Neural progenitor cell (in vitro differentiated cells): ENCODE measurements around the gene SIRT5. TPM values are rescaled to one million over a fixed set of nuclear protein-coding genes. Genes with fewer than 3 reads are reported as not detected.

Experiments used
- DNase-seq: peaks from one replicate; pipeline ENCODE4 v3.0.0-alpha.2; 2016; ENCODE audit warnings: low spot score
- H2AFZ ChIP-seq: fragments of 200-600 bp; sonication (generic); replicated peaks from 2 replicates; pipeline ENCODE4 v1.6.1; 2016; ENCODE audit warnings: antibody characterized with exemption
- H3F3A ChIP-seq: fragments of 200-600 bp; sonication (generic); 2 replicates; pipeline ENCODE4 v1.6.1; 2016; ENCODE audit warnings: antibody characterized with exemption, low read depth
- H3K27ac ChIP-seq: fragments of 200-600 bp; sonication (generic); 2 replicates; pipeline ENCODE4 v1.5.1; 2016; ENCODE audit warnings: mild to moderate bottlenecking
- H3K27me3 ChIP-seq: fragments of 200-600 bp; sonication (generic); 2 replicates; pipeline ENCODE4 v1.6.1; 2016; ENCODE audit warnings: mild to moderate bottlenecking, moderate library complexity
- H3K36me3 ChIP-seq: fragments of 200-600 bp; sonication (generic); 2 replicates; pipeline ENCODE4 v1.5.1; 2016
- H3K4me1 ChIP-seq: fragments of 200-600 bp; sonication (generic); 2 replicates; pipeline ENCODE4 v1.6.1; 2016; ENCODE audit warnings: mixed run types
- H3K4me2 ChIP-seq: fragments of 200-600 bp; sonication (generic); 2 replicates; pipeline ENCODE4 v1.6.1; 2016
- H3K4me3 ChIP-seq: fragments of 200-600 bp; sonication (generic); 2 replicates; pipeline ENCODE4 v1.5.1; 2016
- H3K79me2 ChIP-seq: fragments of 200-600 bp; sonication (generic); 2 replicates; pipeline ENCODE4 v1.6.1; 2016; ENCODE audit warnings: low read depth
- H3K9ac ChIP-seq: fragments of 200-600 bp; sonication (generic); 2 replicates; pipeline ENCODE4 v1.6.1; 2016
- H3K9me3 ChIP-seq: fragments of 200-600 bp; sonication (generic); 2 replicates; pipeline ENCODE4 v1.5.1; 2016; ENCODE audit warnings: low read depth
- H4K20me1 ChIP-seq: fragments of 200-600 bp; sonication (generic); 2 replicates; pipeline ENCODE4 v1.6.1; 2016; ENCODE audit warnings: low read depth
- H3K27ac Mint-ChIP-seq: 3 replicates; pipeline ENCODE4 v1.8.0; 2021; ENCODE audit warnings: mixed read lengths
- H3K27me3 Mint-ChIP-seq: 2 replicates; pipeline ENCODE4 v1.8.0; 2022; ENCODE audit warnings: low read depth, mild to moderate bottlenecking, inconsistent platforms, moderate library complexity, mixed read lengths; ENCODE audit not compliant: insufficient read depth
- H3K36me3 Mint-ChIP-seq: 3 replicates; pipeline ENCODE4 v1.8.0; 2021; ENCODE audit warnings: mixed read lengths
- H3K4me1 Mint-ChIP-seq: 3 replicates; pipeline ENCODE4 v1.8.0; 2021; ENCODE audit warnings: mixed read lengths
- H3K4me3 Mint-ChIP-seq: 3 replicates; pipeline ENCODE4 v1.8.0; 2021; ENCODE audit warnings: mild to moderate bottlenecking, moderate library complexity, mixed read lengths
- H3K9me3 Mint-ChIP-seq: 3 replicates; pipeline ENCODE4 v1.8.0; 2020; ENCODE audit warnings: mixed read lengths
- CTCF ChIP-seq: fragments of 200-600 bp; sonication (generic); IDR thresholded peaks from 2 replicates; pipeline ENCODE4 v1.5.1; 2017; ENCODE audit warnings: antibody characterized with exemption, mild to moderate bottlenecking
- EZH2 ChIP-seq: fragments of 200-600 bp; sonication (generic); IDR thresholded peaks from 2 replicates; pipeline ENCODE4 v1.6.1; 2017; ENCODE audit warnings: antibody characterized with exemption, mild to moderate bottlenecking, moderate library complexity
- EZH2phosphoT487 ChIP-seq: fragments of 200-600 bp; sonication (generic); IDR thresholded peaks from 2 replicates; pipeline ENCODE4 v1.6.1; 2017; ENCODE audit warnings: antibody characterized with exemption
- total RNA-seq: library from RNA; depleted of rRNA; stranded (reverse); fragments of >200 nt; gene quantifications from 2 replicates; pipeline ENCODE4 v1.2.3, GENCODE V29; 2015; ENCODE audit warnings: low replicate concordance

The SIRT5 gene
- total RNA-seq, 1 donor from 2014 or later: 18.2 TPM

DNA sequence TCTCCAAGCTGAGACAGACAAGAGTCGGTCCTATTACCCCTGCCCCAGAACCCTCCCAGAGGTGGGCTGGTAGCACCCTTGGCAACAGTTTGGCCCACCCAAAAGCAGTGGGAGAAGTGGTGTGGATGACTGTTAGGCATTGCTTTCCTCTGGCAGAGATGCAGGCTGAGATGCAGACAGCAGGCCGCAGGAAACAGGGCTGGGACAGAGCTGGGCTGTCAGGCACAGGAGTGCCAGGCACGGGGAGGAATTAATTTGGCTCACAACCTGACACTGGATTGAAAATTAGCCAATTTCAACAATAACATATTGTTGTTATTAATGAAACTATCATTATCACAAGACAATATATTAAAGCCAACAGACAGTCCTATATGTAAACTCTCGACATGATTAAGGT is 15.7 kb upstream of the SIRT5 start:
- Histone ChIP-seq H3F3A (peaks cover 18% of the 10 kb centered on the region), H3K4me2 (no peak overlapping the region), H3K79me2 (no peaks in the 10 kb centered on the region), H4K20me1 (no peaks in the 10 kb centered on the region), H3K36me3 (no peaks in the 10 kb centered on the region), H3K4me3 (no peak overlapping the region), H3K27ac (no peak overlapping the region), H3K4me1 (peaks cover 18% of the 10 kb centered on the region), H3K27me3 (no peaks in the 10 kb centered on the region), H3K9ac (no peak overlapping the region), H3K9me3 (no peaks in the 10 kb centered on the region), H2AFZ (no peak overlapping the region)
- no peaks in the 10 kb centered on the region for H3K9me3 Mint-ChIP-seq
- TF ChIP-seq EZH2 (no peak), CTCF (no peak), EZH2phosphoT487 (no peak)
- H3K36me3 Mint-ChIP-seq: no peaks in the 10 kb centered on the region
- H3K4me1 Mint-ChIP-seq: peaks cover 43% of the 10 kb centered on the region
- DNase-seq: no peak
- no peak overlapping the region for H3K4me3 Mint-ChIP-seq
- H3K27me3 Mint-ChIP-seq: peaks cover 4% of the 10 kb centered on the region
- H3K27ac Mint-ChIP-seq: no peak overlapping the region

DNA sequence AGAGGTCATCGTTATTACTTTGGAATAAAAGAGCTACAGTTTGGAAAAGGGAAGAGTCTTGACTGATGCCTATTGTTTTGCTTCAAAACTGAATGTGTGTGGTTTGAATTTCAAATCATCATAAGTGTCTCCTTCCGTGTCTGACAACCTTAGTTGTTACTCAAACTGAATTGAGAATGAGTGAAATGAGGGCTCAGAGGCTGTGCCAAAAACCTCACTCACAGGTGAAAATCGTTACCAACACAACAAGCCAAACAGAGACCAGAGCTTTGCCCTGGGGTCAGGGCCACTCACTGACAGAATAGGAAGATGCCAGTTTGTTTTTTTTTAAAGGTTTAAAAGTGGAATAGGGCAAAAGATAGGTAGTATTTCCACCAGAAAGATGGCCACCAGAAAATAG is 15.2 kb upstream of the SIRT5 start:
- TF ChIP-seq EZH2phosphoT487 (no peak), EZH2 (no peak), CTCF (no peak)
- no peak overlapping the region for H3K4me3 ChIP-seq
- H3K79me2 ChIP-seq: no peaks in the 10 kb centered on the region
- peaks cover 18% of the 10 kb centered on the region for H3F3A ChIP-seq
- Mint-ChIP-seq H3K27me3 (peaks cover 4% of the 10 kb centered on the region), H3K27ac (no peak overlapping the region), H3K9me3 (no peaks in the 10 kb centered on the region), H3K36me3 (no peaks in the 10 kb centered on the region), H3K4me1 (peaks cover 43% of the 10 kb centered on the region), H3K4me3 (no peak overlapping the region)
- H3K36me3 ChIP-seq: no peaks in the 10 kb centered on the region
- DNase-seq: no peak
- peaks cover 18% of the 10 kb centered on the region for H3K4me1 ChIP-seq
- H3K4me2 ChIP-seq: no peak overlapping the region
- no peaks in the 10 kb centered on the region for H3K27me3 ChIP-seq
- no peak overlapping the region for H3K27ac ChIP-seq
- no peaks in the 10 kb centered on the region for H3K9me3 ChIP-seq
- peak overlapping the region; percentile 59 for H2AFZ ChIP-seq
- H4K20me1 ChIP-seq: no peaks in the 10 kb centered on the region
- no peak overlapping the region for H3K9ac ChIP-seq

DNA sequence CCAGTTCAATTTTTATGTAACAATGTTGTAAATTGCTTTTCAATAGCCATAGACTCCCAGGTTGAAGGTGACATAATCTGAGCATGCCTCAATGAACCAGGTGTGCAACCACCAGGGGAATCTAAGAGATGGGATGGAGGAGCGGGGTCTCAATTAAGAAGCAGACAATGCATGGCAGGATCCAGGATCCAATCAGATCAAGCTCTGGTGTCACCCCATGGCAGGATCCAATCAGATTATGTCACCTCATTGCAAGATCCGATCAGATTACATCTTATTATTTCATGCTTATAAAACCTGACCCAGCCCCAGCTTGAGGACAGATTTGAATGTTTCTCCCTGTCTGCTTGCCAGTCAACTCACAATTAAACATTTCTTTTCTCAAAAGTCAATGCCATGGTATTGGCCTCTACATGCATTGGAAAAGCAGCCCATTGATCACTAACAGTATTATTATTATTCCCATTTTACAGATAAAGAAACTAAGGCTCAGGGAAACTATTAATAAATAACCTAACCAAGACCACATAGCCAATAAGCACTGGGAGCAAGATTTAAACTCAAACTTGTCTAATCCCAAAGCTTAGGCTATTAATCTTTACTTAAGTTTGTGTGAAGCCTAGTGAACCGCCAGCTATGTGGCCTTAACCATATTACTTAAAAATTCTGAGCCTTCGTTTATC is 14.3 kb upstream of the SIRT5 start:
- no peak overlapping the region for H3K27ac Mint-ChIP-seq

More for the DNA sequence above, 14.3 kb upstream of the SIRT5 start:
- Histone ChIP-seq H3K9ac (no peak overlapping the region), H3K36me3 (no peaks in the 10 kb centered on the region), H3K4me1 (peaks cover 10% of the 10 kb centered on the region), H3K4me2 (no peak overlapping the region), H3F3A (peaks cover 17% of the 10 kb centered on the region), H4K20me1 (no peaks in the 10 kb centered on the region), H3K27ac (no peak overlapping the region), H3K9me3 (no peaks in the 10 kb centered on the region), H3K79me2 (no peaks in the 10 kb centered on the region), H3K4me3 (no peak overlapping the region), H3K27me3 (no peaks in the 10 kb centered on the region), H2AFZ (no peak overlapping the region)
- no peak for DNase-seq
- H3K4me1 Mint-ChIP-seq: peaks cover 36% of the 10 kb centered on the region
- TF ChIP-seq CTCF: no peak
- no peaks in the 10 kb centered on the region for H3K36me3 Mint-ChIP-seq
- H3K27me3 Mint-ChIP-seq: peaks cover 4% of the 10 kb centered on the region
- no peak overlapping the region for H3K4me3 Mint-ChIP-seq
- no peaks in the 10 kb centered on the region for H3K9me3 Mint-ChIP-seq
